CD4-positive, alpha-beta memory T cell (primary cell): Measurements from ENCODE around the gene FAT1. TPM values are rescaled to one million over a fixed set of nuclear protein-coding genes. Genes with fewer than 3 reads are reported as not detected.

Experiments
- CTCF ChIA-PET: fragments of 350-600 bp; sonication (Branson Sonifier 250); formaldehyde crosslinking; loops from one replicate; lab custom pipeline; 2021; ENCODE audit warnings: inconsistent platforms; ENCODE audit not compliant: partially characterized antibody; lab: Charles Lee
- POLR2A ChIA-PET: fragments of 350-600 bp; sonication (Branson Sonifier 250); formaldehyde crosslinking; loops from one replicate; lab custom pipeline; 2021; ENCODE audit not compliant: partially characterized antibody; lab: Charles Lee
- DNase-seq, 5 donors: peaks; one replicate each; pipeline versions ENCODE4 v3.0.0 to v3.0.0-alpha.2; 2020 to 2022; ENCODE audit warnings: mixed read lengths in 1 of 5
- H3K27ac ChIP-seq: one replicate; pipeline ENCODE4 v1.7.0; 2013; ENCODE audit warnings: low read depth, low read length
- H3K27me3 ChIP-seq: 2 replicates; pipeline ENCODE4 v1.7.0; 2013; ENCODE audit warnings: mild to moderate bottlenecking, low read length, moderate library complexity; ENCODE audit not compliant: insufficient read depth
- H3K36me3 ChIP-seq: 2 replicates; pipeline ENCODE4 v1.7.0; 2013; ENCODE audit warnings: mild to moderate bottlenecking, low read length, moderate library complexity; ENCODE audit not compliant: insufficient read depth
- H3K4me1 ChIP-seq: 2 replicates; pipeline ENCODE4 v1.7.0; 2013; ENCODE audit warnings: mild to moderate bottlenecking, low read length, moderate library complexity; ENCODE audit not compliant: insufficient read depth
- H3K4me3 ChIP-seq, 2 donors: one replicate each; pipeline ENCODE4 v1.7.0; 2013; ENCODE audit warnings: low read length in 2 of 2, mild to moderate bottlenecking in 1 of 2
- H3K9me3 ChIP-seq, 2 donors: one replicate each; pipeline ENCODE4 v1.7.0; 2013; ENCODE audit warnings: low read length in 2 of 2, control low read depth in 1 of 2; ENCODE audit not compliant: control insufficient read depth in 1 of 2
- H3K27ac Mint-ChIP-seq, 7 donors: one replicate each; pipeline ENCODE4 v1.8.0; 2020 to 2021; ENCODE audit warnings: mixed read lengths in 7 of 7, mild to moderate bottlenecking in 6 of 7, inconsistent platforms in 3 of 7, moderate library complexity in 3 of 7
- H3K27me3 Mint-ChIP-seq, 2 donors: one replicate each; pipeline ENCODE4 v1.8.0; 2020 to 2021; ENCODE audit warnings: mixed read lengths in 2 of 2
- H3K36me3 Mint-ChIP-seq, 2 donors: one replicate each; pipeline ENCODE4 v1.8.0; 2020 to 2021; ENCODE audit warnings: mixed read lengths in 2 of 2, inconsistent platforms in 1 of 2, mild to moderate bottlenecking in 1 of 2
- H3K4me1 Mint-ChIP-seq, 4 donors: one replicate each; pipeline ENCODE4 v1.8.0; 2020 to 2021; ENCODE audit warnings: mixed read lengths in 4 of 4, mild to moderate bottlenecking in 1 of 4
- H3K4me3 Mint-ChIP-seq, 8 donors: one replicate each; pipeline ENCODE4 v1.8.0; 2020 to 2021; ENCODE audit warnings: mixed read lengths in 8 of 8, mild to moderate bottlenecking in 7 of 8, moderate library complexity in 6 of 8, inconsistent platforms in 3 of 8
- H3K9me3 Mint-ChIP-seq, 8 donors: one replicate each; pipeline ENCODE4 v1.8.0; 2020 to 2021; ENCODE audit warnings: mixed read lengths in 8 of 8, mild to moderate bottlenecking in 5 of 8, inconsistent platforms in 3 of 8, moderate library complexity in 1 of 8
- intact Hi-C: fragments of 100-400 bp; cut with micrococcal nuclease; formaldehyde crosslinking; loops from one replicate; pipeline ENCODE4 v1.15.1; 2023
- polyA plus RNA-seq, 2 donors: library from polyadenylated mRNA; unstranded; fragments of 300-500 nt; fragmentation: Illumina TruSeq; gene quantifications; one replicate each; pipeline ENCODE4 v1.2.3, GENCODE V29; 2021
- total RNA-seq, 2 experiments: library from RNA; stranded (reverse); gene quantifications; one replicate each; pipeline ENCODE4 v1.2.3, GENCODE V29; 2021

Gene FAT1
- total and polyA plus RNA-seq, 4 experiments from 2014 or later = not detected

- intact Hi-C loops = no loop called here
- POLR2A ChIA-PET = no interaction called here
Observed at GRCh38 chr4:186651624-186652023, 72.0 kb downstream of the FAT1 start.

GRCh38 chr4:186651181-186651603, 72.5 kb downstream of the FAT1 start:
- Histone ChIP-seq H3K27ac (no peak overlapping the region), H3K36me3 (no peaks in the 10 kb centered on the region), H3K9me3 (no peaks in the 10 kb centered on the region), H3K4me3 (no peak overlapping the region), H3K27me3 (no peaks in the 10 kb centered on the region), H3K4me1 (no peaks in the 10 kb centered on the region)
- Mint-ChIP-seq H3K4me1 (no peaks in the 10 kb centered on the region), H3K27ac (no peak overlapping the region), H3K36me3 (no peaks in the 10 kb centered on the region), H3K27me3 (peaks cover 0 to 2% of the 10 kb centered on the region in 2 donors), H3K9me3 (peaks cover 0 to 2% (median 0%) of the 10 kb centered on the region in 8 donors), H3K4me3 (no peak overlapping the region)
- ChIA-PET CTCF (no interaction called here), POLR2A (no interaction called here)
- no peak for DNase-seq
- intact Hi-C loops = no loop called here

More at GRCh38 chr4:186651624-186652023, 72.0 kb downstream of the FAT1 start:
- Mint-ChIP-seq H3K27ac (no peak overlapping the region), H3K36me3 (no peaks in the 10 kb centered on the region), H3K4me3 (no peak overlapping the region), H3K4me1 (no peaks in the 10 kb centered on the region), H3K9me3 (peaks cover 0 to 2% (median 0%) of the 10 kb centered on the region in 8 donors), H3K27me3 (peaks cover 0 to 2% of the 10 kb centered on the region in 2 donors)
- no peaks in the 10 kb centered on the region for H3K36me3 ChIP-seq
- no peak overlapping the region for H3K27ac ChIP-seq
- no peaks in the 10 kb centered on the region for H3K4me1 ChIP-seq
- H3K4me3 ChIP-seq = no peak overlapping the region
- DNase-seq = no peak
- H3K9me3 ChIP-seq = no peaks in the 10 kb centered on the region
- no peaks in the 10 kb centered on the region for H3K27me3 ChIP-seq
- CTCF ChIA-PET = no interaction called here

- ChIA-PET CTCF (no interaction called here), POLR2A (no interaction called here)
- no peak for DNase-seq
- Histone ChIP-seq H3K9me3 (no peaks in the 10 kb centered on the region), H3K27me3 (no peaks in the 10 kb centered on the region), H3K4me1 (no peaks in the 10 kb centered on the region), H3K36me3 (no peaks in the 10 kb centered on the region), H3K27ac (no peak overlapping the region), H3K4me3 (no peak overlapping the region)
- no peaks in the 10 kb centered on the region for H3K4me1 Mint-ChIP-seq
- H3K27me3 Mint-ChIP-seq = peaks cover 0 to 2% of the 10 kb centered on the region in 2 donors
- no peaks in the 10 kb centered on the region for H3K36me3 Mint-ChIP-seq
- no peak overlapping the region for H3K4me3 Mint-ChIP-seq
- intact Hi-C loops = no loop called here
- H3K27ac Mint-ChIP-seq = no peak overlapping the region
- H3K9me3 Mint-ChIP-seq = peaks cover 0 to 2% (median 0%) of the 10 kb centered on the region in 8 donors
Observed at GRCh38 chr4:186650401-186651180, 73.1 kb downstream of the FAT1 start.

- no peak overlapping the region for H3K4me3 Mint-ChIP-seq
- CTCF ChIA-PET = no interaction called here
- H3K9me3 Mint-ChIP-seq = peaks cover 0 to 3% (median 0%) of the 10 kb centered on the region in 8 donors
- H3K36me3 Mint-ChIP-seq = no peaks in the 10 kb centered on the region
- DNase-seq = no peak
- no peaks in the 10 kb centered on the region for H3K4me1 Mint-ChIP-seq
- Histone ChIP-seq H3K9me3 (no peaks in the 10 kb centered on the region), H3K27ac (no peak overlapping the region), H3K27me3 (no peaks in the 10 kb centered on the region), H3K4me3 (no peak overlapping the region), H3K4me1 (no peaks in the 10 kb centered on the region), H3K36me3 (no peaks in the 10 kb centered on the region)
- intact Hi-C loops = no loop called here
- H3K27ac Mint-ChIP-seq = no peak overlapping the region
- POLR2A ChIA-PET = no interaction called here
- H3K27me3 Mint-ChIP-seq = peaks cover 0 to 2% of the 10 kb centered on the region in 2 donors
Observed at GRCh38 chr4:186647821-186648220, 75.8 kb downstream of the FAT1 start.

GRCh38 chr4:186644737-186645261, 78.9 kb downstream of the FAT1 start:
- Histone ChIP-seq H3K27me3 (no peaks in the 10 kb centered on the region), H3K36me3 (no peaks in the 10 kb centered on the region), H3K4me3 (no peak overlapping the region), H3K4me1 (no peaks in the 10 kb centered on the region), H3K9me3 (no peaks in the 10 kb centered on the region), H3K27ac (no peak overlapping the region)
- H3K27me3 Mint-ChIP-seq = no peaks in the 10 kb centered on the region
- H3K9me3 Mint-ChIP-seq = peaks cover 0 to 4% (median under 1%) of the 10 kb centered on the region in 8 donors
- DNase-seq = no peak
- H3K4me3 Mint-ChIP-seq = no peak overlapping the region
- no peaks in the 10 kb centered on the region for H3K4me1 Mint-ChIP-seq
- H3K36me3 Mint-ChIP-seq = no peaks in the 10 kb centered on the region
- CTCF ChIA-PET = no interaction called here
- intact Hi-C loops = no loop called here
- H3K27ac Mint-ChIP-seq = no peak overlapping the region
- POLR2A ChIA-PET = no interaction called here

GRCh38 chr4:186644311-186644638, 79.4 kb downstream of the FAT1 start:
- POLR2A ChIA-PET = no interaction called here
- intact Hi-C loops = no loop called here

GRCh38 chr4:186643501-186644310, 80.0 kb downstream of the FAT1 start:
- Mint-ChIP-seq H3K9me3 (peaks cover 0 to 4% (median under 1%) of the 10 kb centered on the region in 8 donors), H3K4me3 (no peak overlapping the region), H3K27ac (no peak overlapping the region), H3K4me1 (no peaks in the 10 kb centered on the region), H3K36me3 (no peaks in the 10 kb centered on the region), H3K27me3 (no peaks in the 10 kb centered on the region)
- ChIA-PET CTCF (no interaction called here), POLR2A (no interaction called here)
- DNase-seq = no peak
- intact Hi-C loops = no loop called here
- H3K9me3 ChIP-seq = no peaks in the 10 kb centered on the region
- H3K27ac ChIP-seq = no peak overlapping the region
- H3K4me3 ChIP-seq = no peak overlapping the region
- no peaks in the 10 kb centered on the region for H3K27me3 ChIP-seq
- H3K36me3 ChIP-seq = no peaks in the 10 kb centered on the region
- H3K4me1 ChIP-seq = no peaks in the 10 kb centered on the region

More at GRCh38 chr4:186644311-186644638, 79.4 kb downstream of the FAT1 start:
- H3K4me1 ChIP-seq = no peaks in the 10 kb centered on the region
- H3K27me3 ChIP-seq = no peaks in the 10 kb centered on the region
- DNase-seq = no peak
- Mint-ChIP-seq H3K27ac (no peak overlapping the region), H3K9me3 (peaks cover 0 to 4% (median under 1%) of the 10 kb centered on the region in 8 donors), H3K4me1 (no peaks in the 10 kb centered on the region), H3K36me3 (no peaks in the 10 kb centered on the region), H3K27me3 (no peaks in the 10 kb centered on the region), H3K4me3 (no peak overlapping the region)
- H3K9me3 ChIP-seq = no peaks in the 10 kb centered on the region
- no peaks in the 10 kb centered on the region for H3K36me3 ChIP-seq
- no peak overlapping the region for H3K27ac ChIP-seq
- H3K4me3 ChIP-seq = no peak overlapping the region
- CTCF ChIA-PET = no interaction called here
